Measurements from ENCODE around the gene RELT.

GRCh38 chr11:73381589-73381988 is 5.4 kb downstream of the RELT start:
- TF ChIP-seq CTCF (IDR thresholded peaks at IDR 0.05 in 8 of 11, conservative IDR thresholded peaks at IDR 0.05 in 3 of 11) (no peak), POLR2A (IDR thresholded peaks at IDR 0.05) (no peak), POLR2AphosphoS5 (IDR thresholded peaks at IDR 0.05) (peak; percentile 18 to 59 (median 33))

Measured in spleen (tissue), 7 donors.